Measurements from ENCODE around the gene PRR5L.
A peak's percentile ranks its signal among the peaks of the same experiment; 100 is the strongest.

PRR5L gene

GRCh38 chr11:36487619-36488018, 191.5 kb downstream of the PRR5L start:
- Histone ChIP-seq H3K4me3 (ENCODE audit: low read depth, low read length) (no peak overlapping the region), H3K36me3 (peaks cover 22% of the 10 kb centered on the region)
- TF ChIP-seq, protein P1, sequence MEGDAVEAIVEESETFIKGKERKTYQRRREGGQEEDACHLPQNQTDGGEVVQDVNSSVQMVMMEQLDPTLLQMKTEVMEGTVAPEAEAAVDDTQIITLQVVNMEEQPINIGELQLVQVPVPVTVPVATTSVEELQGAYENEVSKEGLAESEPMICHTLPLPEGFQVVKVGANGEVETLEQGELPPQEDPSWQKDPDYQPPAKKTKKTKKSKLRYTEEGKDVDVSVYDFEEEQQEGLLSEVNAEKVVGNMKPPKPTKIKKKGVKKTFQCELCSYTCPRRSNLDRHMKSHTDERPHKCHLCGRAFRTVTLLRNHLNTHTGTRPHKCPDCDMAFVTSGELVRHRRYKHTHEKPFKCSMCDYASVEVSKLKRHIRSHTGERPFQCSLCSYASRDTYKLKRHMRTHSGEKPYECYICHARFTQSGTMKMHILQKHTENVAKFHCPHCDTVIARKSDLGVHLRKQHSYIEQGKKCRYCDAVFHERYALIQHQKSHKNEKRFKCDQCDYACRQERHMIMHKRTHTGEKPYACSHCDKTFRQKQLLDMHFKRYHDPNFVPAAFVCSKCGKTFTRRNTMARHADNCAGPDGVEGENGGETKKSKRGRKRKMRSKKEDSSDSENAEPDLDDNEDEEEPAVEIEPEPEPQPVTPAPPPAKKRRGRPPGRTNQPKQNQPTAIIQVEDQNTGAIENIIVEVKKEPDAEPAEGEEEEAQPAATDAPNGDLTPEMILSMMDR (IDR thresholded peaks at IDR 0.05; ENCODE audit: low read depth, low read length): no peak

GRCh38 chr11:36488096-36488495, 192.0 kb downstream of the PRR5L start:
- no peak overlapping the region for H3K27ac ChIP-seq
- H3K9me3 ChIP-seq (ENCODE audit: severe bottlenecking): no peaks in the 10 kb centered on the region
- TF ChIP-seq, protein P1 (IDR thresholded peaks at IDR 0.05; ENCODE audit: low read depth, low read length): no peak
- H3K36me3 ChIP-seq: peaks cover 22% of the 10 kb centered on the region
- H3K27me3 ChIP-seq (ENCODE audit: insufficient read depth, low read depth, severe bottlenecking): no peaks in the 10 kb centered on the region
- H3K4me3 ChIP-seq (ENCODE audit: low read depth, low read length): no peak overlapping the region
- DNase-seq: no peak

More at GRCh38 chr11:36487619-36488018, 191.5 kb downstream of the PRR5L start:
- DNase-seq: no peak
- no peak overlapping the region for H3K27ac ChIP-seq
- H3K9me3 ChIP-seq (ENCODE audit: severe bottlenecking): no peaks in the 10 kb centered on the region
- no peaks in the 10 kb centered on the region for H3K27me3 ChIP-seq (ENCODE audit: insufficient read depth, low read depth, severe bottlenecking)

- Histone ChIP-seq H3K9me3 (ENCODE audit: severe bottlenecking) (no peaks in the 10 kb centered on the region), H3K27ac (no peak overlapping the region), H3K36me3 (peaks cover 34% of the 10 kb centered on the region), H3K4me3 (ENCODE audit: low read depth, low read length) (no peak overlapping the region), H3K27me3 (ENCODE audit: insufficient read depth, low read depth, severe bottlenecking) (no peaks in the 10 kb centered on the region)
- no peak for DNase-seq
- TF ChIP-seq, protein P1 (IDR thresholded peaks at IDR 0.05; ENCODE audit: low read depth, low read length): no peak
Observed at GRCh38 chr11:36490026-36490806, 194.1 kb downstream of the PRR5L start.

GRCh38 chr11:36492724-36493304, 196.7 kb downstream of the PRR5L start:
- Histone ChIP-seq H3K4me3 (ENCODE audit: low read depth, low read length) (no peak overlapping the region), H3K9me3 (ENCODE audit: severe bottlenecking) (no peaks in the 10 kb centered on the region), H3K36me3 (peaks cover 43% of the 10 kb centered on the region), H3K27me3 (ENCODE audit: insufficient read depth, low read depth, severe bottlenecking) (no peaks in the 10 kb centered on the region), H3K27ac (no peak overlapping the region)
- DNase-seq: peak; percentile 17
- TF ChIP-seq, protein P1 (IDR thresholded peaks at IDR 0.05; ENCODE audit: low read depth, low read length): peak; percentile 55

GRCh38 chr11:36493332-36493731, 197.2 kb downstream of the PRR5L start:
- Histone ChIP-seq H3K9me3 (ENCODE audit: severe bottlenecking) (no peaks in the 10 kb centered on the region), H3K36me3 (peaks cover 41% of the 10 kb centered on the region), H3K4me3 (ENCODE audit: low read depth, low read length) (no peak overlapping the region), H3K27me3 (ENCODE audit: insufficient read depth, low read depth, severe bottlenecking) (no peaks in the 10 kb centered on the region), H3K27ac (no peak overlapping the region)
- TF ChIP-seq, protein P1 (IDR thresholded peaks at IDR 0.05; ENCODE audit: low read depth, low read length): no peak
- DNase-seq: no peak

All from WERI-Rb-1 (cell line).